OCI-LY1 (cell line): ENCODE data around the gene RXFP1.

Source experiments
- CTCF ChIP-seq: fragments of 200-600 bp; sonication (generic), shearing (Covaris generic); IDR thresholded peaks from 2 replicates; pipeline ENCODE4 v1.5.1; 2017; ENCODE audit warnings: mild to moderate bottlenecking, antibody characterized with exemption, low read length, moderate library complexity, mixed read lengths
- EZH2 ChIP-seq: fragments of 200-600 bp; sonication (generic), shearing (Covaris generic); IDR thresholded peaks from 2 replicates; pipeline ENCODE4 v1.8.0; 2017; ENCODE audit warnings: borderline replicate concordance, mixed run types, mild to moderate bottlenecking, antibody characterized with exemption, low read length, moderate library complexity, mixed read lengths

DNA sequence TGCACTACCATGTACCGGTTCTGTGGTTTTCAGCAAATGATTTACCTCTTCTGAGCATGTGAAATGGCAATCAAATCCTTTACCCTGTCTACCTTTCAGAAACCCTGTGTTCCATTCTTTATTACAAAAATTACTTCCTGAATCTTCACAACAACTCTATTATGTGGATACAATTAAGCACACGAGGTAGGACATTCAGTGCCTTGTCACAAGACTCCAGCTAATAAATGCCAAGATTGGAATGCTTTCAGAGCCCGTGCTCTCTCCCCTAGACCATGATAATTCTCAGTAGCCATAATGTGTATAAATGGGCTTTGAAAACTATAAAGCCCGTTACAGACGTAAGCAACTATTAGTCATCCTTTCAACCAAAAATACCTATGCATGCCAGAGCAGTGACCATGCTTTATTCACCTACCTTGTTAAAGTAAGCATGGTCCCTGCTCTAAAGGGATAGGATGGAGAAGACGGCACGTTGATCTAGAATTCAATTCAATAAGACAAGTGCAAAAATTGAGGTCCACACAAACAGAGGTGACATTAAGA, 2.4 kb downstream of the RXFP1 start:
- TF ChIP-seq CTCF (no peak), EZH2 (no peak)
